A673 (cell line): Measurements from ENCODE around the gene TAS2R1. TPM values are rescaled to one million over a fixed set of nuclear protein-coding genes. Genes with fewer than 3 reads are reported as not detected.

Source experiments
- BruUV-seq: library from RNA; stranded (reverse); fragments of 400-500 nt; replicated peaks from 2 replicates; lab custom pipeline; 2021; lab: Mats Ljungman, UMichigan
- CTCF ChIA-PET: fragments of 300-600 bp; sonication (Branson Sonifier 250); formaldehyde crosslinking; loops from one replicate; lab custom pipeline; 2022; ENCODE audit warnings: antibody characterized with exemption; lab: Charles Lee
- POLR2A ChIA-PET: fragments of 300-600 bp; sonication (Branson Sonifier 250); formaldehyde crosslinking; loops from one replicate; lab custom pipeline; 2022; ENCODE audit warnings: antibody characterized with exemption; ENCODE audit not compliant: low non-redundant PET; lab: Charles Lee
- DNase-seq: peaks from one replicate; pipeline ENCODE4 v3.0.0-alpha.2; 2015; ENCODE audit warnings: low spot score
- H3K27ac ChIP-seq: fragments of 200-600 bp; sonication (generic); 2 replicates; pipeline ENCODE4 v1.5.1; 2016; ENCODE audit warnings: mixed run types, low read depth, mild to moderate bottlenecking, mixed read lengths, antibody characterized with exemption, low read length; ENCODE audit not compliant: poor library complexity, severe bottlenecking
- H3K27me3 ChIP-seq: fragments of 200-600 bp; sonication (generic); replicated peaks from 2 replicates; pipeline ENCODE4 v1.6.1; 2017; ENCODE audit warnings: mixed run types, low read depth, mild to moderate bottlenecking, mixed read lengths, antibody characterized with exemption, low read length; ENCODE audit not compliant: insufficient read depth, poor library complexity
- H3K36me3 ChIP-seq: fragments of 200-600 bp; sonication (generic); 2 replicates; pipeline ENCODE4 v1.6.1; 2016; ENCODE audit warnings: mixed run types, mild to moderate bottlenecking, mixed read lengths, antibody characterized with exemption, low read length; ENCODE audit not compliant: insufficient read depth, poor library complexity, severe bottlenecking
- H3K4me1 ChIP-seq: fragments of 200-600 bp; sonication (generic); 2 replicates; pipeline ENCODE4 v1.6.1; 2017; ENCODE audit warnings: mixed run types, mild to moderate bottlenecking, mixed read lengths, antibody characterized with exemption, low read length; ENCODE audit not compliant: insufficient read depth, poor library complexity, severe bottlenecking
- H3K4me3 ChIP-seq: fragments of 200-600 bp; sonication (generic); 2 replicates; pipeline ENCODE4 v1.5.1; 2016; ENCODE audit warnings: low read depth, mixed run types, mild to moderate bottlenecking, mixed read lengths, low read length; ENCODE audit not compliant: poor library complexity, severe bottlenecking
- H3K9me3 ChIP-seq: fragments of 200-600 bp; sonication (generic); 2 replicates; pipeline ENCODE4 v1.6.1; 2016; ENCODE audit warnings: mixed run types, low read depth, mild to moderate bottlenecking, mixed read lengths, antibody characterized with exemption, low read length; ENCODE audit not compliant: poor library complexity, severe bottlenecking
- CTCF ChIP-seq: fragments of 300-800, 200-600 bp; sonication (generic); conservative IDR thresholded peaks from 2 replicates; pipeline ENCODE4 v1.5.1; 2017; ENCODE audit warnings: low read depth, mild to moderate bottlenecking, antibody characterized with exemption, low read length, moderate library complexity, mixed read lengths
- EZH2 ChIP-seq: fragments of 200-600 bp; sonication (generic); IDR thresholded peaks from 2 replicates; pipeline ENCODE4 v1.6.1; 2017; ENCODE audit warnings: borderline replicate concordance, low read depth, mild to moderate bottlenecking, mixed read lengths, antibody characterized with exemption, low read length; ENCODE audit not compliant: poor library complexity, severe bottlenecking
- intact Hi-C: fragments of 100-400 bp; cut with micrococcal nuclease; formaldehyde crosslinking; loops from one replicate; pipeline ENCODE4 v1.10.0; 2022; ENCODE audit not compliant: unreplicated experiment
- total RNA-seq: library from RNA; stranded (reverse); gene quantifications from 2 replicates; pipeline ENCODE4 v1.2.3, GENCODE V29; 2021

TAS2R1 gene
- total RNA-seq, 1 experiment from 2014 or later, result not detected

- Histone ChIP-seq H3K9me3 (no peaks in the 10 kb centered on the region), H3K27ac (no peak overlapping the region), H3K36me3 (no peaks in the 10 kb centered on the region), H3K27me3 (no peaks in the 10 kb centered on the region), H3K4me1 (no peaks in the 10 kb centered on the region), H3K4me3 (no peak overlapping the region)
- no peak for DNase-seq
- intact Hi-C loops, result no loop called here
- CTCF ChIA-PET, result no interaction called here
- POLR2A ChIA-PET, result no interaction called here
- no TSS peak for BruUV-seq
- TF ChIP-seq CTCF (no peak), EZH2 (no peak)
Measured at GRCh38 chr5:9657819-9658218, 27.7 kb upstream of the TAS2R1 start.

- no peak for DNase-seq
- no peak for TF ChIP-seq EZH2
- TF ChIP-seq CTCF, result no peak
- Histone ChIP-seq H3K4me1 (no peaks in the 10 kb centered on the region), H3K9me3 (no peaks in the 10 kb centered on the region), H3K27me3 (no peaks in the 10 kb centered on the region), H3K36me3 (no peaks in the 10 kb centered on the region), H3K27ac (no peak overlapping the region), H3K4me3 (no peak overlapping the region)
- intact Hi-C loops, result no loop called here
- POLR2A ChIA-PET, result no interaction called here
- CTCF ChIA-PET, result no interaction called here
- no TSS peak for BruUV-seq
Measured at GRCh38 chr5:9655641-9656040, 25.5 kb upstream of the TAS2R1 start.

- no peak for DNase-seq
- Histone ChIP-seq H3K27ac (no peak overlapping the region), H3K9me3 (no peaks in the 10 kb centered on the region), H3K4me1 (no peaks in the 10 kb centered on the region), H3K36me3 (no peaks in the 10 kb centered on the region), H3K27me3 (no peaks in the 10 kb centered on the region), H3K4me3 (no peak overlapping the region)
- CTCF ChIA-PET, result no interaction called here
- POLR2A ChIA-PET, result no interaction called here
- intact Hi-C loops, result no loop called here
- TF ChIP-seq EZH2 (no peak), CTCF (no peak)
- no TSS peak for BruUV-seq
Measured at GRCh38 chr5:9654886-9655285, 24.7 kb upstream of the TAS2R1 start.
